Endothelial cell of umbilical vein (primary cell): Measurements from ENCODE around the gene ABCC4.

Experiments used
- POLR2A ChIP-seq: IDR thresholded peaks from 2 replicates; pipeline ENCODE4 v1.6.1; 2012; ENCODE audit warnings: low read depth, mild to moderate bottlenecking, control low read depth, low read length
- TF ChIP-seq, protein P1 (sequence below), 2 donors: IDR thresholded peaks; 1 replicate in 1 of 2; 2 replicates in 1 of 2; pipeline ENCODE4 v1.5.1; 2011; ENCODE audit warnings: low read length in 2 of 2, mild to moderate bottlenecking in 2 of 2, moderate library complexity in 2 of 2, control low read depth in 1 of 2, inconsistent platforms in 1 of 2, low read depth in 1 of 2; ENCODE audit not compliant: insufficient read depth in 1 of 2; ENCODE audit errors: extremely low read depth in 1 of 2

DNA sequence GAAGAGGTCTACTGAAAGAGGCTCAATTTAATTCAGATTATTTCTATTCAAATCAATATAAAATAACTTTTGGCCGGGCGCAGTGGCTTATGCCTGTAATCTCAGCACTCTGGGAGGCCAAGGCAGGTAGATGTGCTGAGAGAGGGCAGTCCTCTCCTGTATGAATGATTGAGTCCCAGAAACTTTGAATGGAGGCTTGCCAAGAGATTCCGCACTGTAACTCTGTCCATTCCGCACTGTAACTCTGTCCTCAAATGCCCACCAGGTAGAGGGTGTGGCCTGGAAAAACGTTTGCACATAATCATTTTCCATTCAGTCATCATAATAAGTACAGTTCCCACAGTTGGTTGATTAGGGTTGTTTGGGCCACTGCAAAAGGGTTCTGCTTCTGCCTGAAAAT lies 314.2 kb downstream of the ABCC4 start:
- TF ChIP-seq, protein P1, sequence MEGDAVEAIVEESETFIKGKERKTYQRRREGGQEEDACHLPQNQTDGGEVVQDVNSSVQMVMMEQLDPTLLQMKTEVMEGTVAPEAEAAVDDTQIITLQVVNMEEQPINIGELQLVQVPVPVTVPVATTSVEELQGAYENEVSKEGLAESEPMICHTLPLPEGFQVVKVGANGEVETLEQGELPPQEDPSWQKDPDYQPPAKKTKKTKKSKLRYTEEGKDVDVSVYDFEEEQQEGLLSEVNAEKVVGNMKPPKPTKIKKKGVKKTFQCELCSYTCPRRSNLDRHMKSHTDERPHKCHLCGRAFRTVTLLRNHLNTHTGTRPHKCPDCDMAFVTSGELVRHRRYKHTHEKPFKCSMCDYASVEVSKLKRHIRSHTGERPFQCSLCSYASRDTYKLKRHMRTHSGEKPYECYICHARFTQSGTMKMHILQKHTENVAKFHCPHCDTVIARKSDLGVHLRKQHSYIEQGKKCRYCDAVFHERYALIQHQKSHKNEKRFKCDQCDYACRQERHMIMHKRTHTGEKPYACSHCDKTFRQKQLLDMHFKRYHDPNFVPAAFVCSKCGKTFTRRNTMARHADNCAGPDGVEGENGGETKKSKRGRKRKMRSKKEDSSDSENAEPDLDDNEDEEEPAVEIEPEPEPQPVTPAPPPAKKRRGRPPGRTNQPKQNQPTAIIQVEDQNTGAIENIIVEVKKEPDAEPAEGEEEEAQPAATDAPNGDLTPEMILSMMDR (IDR thresholded peaks at IDR 0.05; ENCODE audit: extremely low read depth in 1 of 2, insufficient read depth in 1 of 2, low read depth in 1 of 2, low read length in 2 of 2), result no peak
- TF ChIP-seq POLR2A, result no peak
